ENCODE results near the gene RHOF. TPM values are rescaled to one million over a fixed set of nuclear protein-coding genes. Genes with fewer than 3 reads are reported as not detected.

Gene RHOF
- total RNA-seq = 10 to 100 TPM; 31.0 to 35.6 TPM
- 24.1 TPM for polyA plus RNA-seq (2013, experiment 1 of 2)
- 19.1 TPM for polyA plus RNA-seq (2013, experiment 2 of 2)
- long read RNA-seq, experiment 1, transcript RHOF-201 (5 exons, 3,009 nt) = major isoform, 10 of 15 reads
- long read RNA-seq, experiment 1, partial matches to known transcripts = 2 of 15 reads
- long read RNA-seq, experiment 1, other reads (novel, unspliced or antisense) = 1 of 15 reads
- long read RNA-seq, experiment 2, transcript RHOF-201 (5 exons, 3,009 nt) = major isoform, 36 of 43 reads
- long read RNA-seq, experiment 2, partial matches to known transcripts = 0 of 43 reads
- long read RNA-seq, experiment 2, other reads (novel, unspliced or antisense) = 4 of 43 reads
- long read RNA-seq, experiment 3, transcript RHOF-203 (4 exons, 1,485 nt) = minor isoform, 6 of 78 reads
- long read RNA-seq, experiment 3, transcript RHOF-201 (5 exons, 3,009 nt) = major isoform, 58 of 78 reads
- long read RNA-seq, experiment 3, partial matches to known transcripts = 4 of 78 reads
- long read RNA-seq, experiment 3, other reads (novel, unspliced or antisense) = 8 of 78 reads
- long read RNA-seq, experiment 4, transcript RHOF-201 (5 exons, 3,009 nt) = major isoform, 11 of 14 reads
- long read RNA-seq, experiment 4, partial matches to known transcripts = 0 of 14 reads
- long read RNA-seq, experiment 4, other reads (novel, unspliced or antisense) = 1 of 14 reads

- peaks cover 21% of the 10 kb centered on the region for H3K4me1 ChIP-seq (ENCODE audit: control insufficient read depth, insufficient read depth, low read length)
- no peaks in the 10 kb centered on the region for H3K27me3 ChIP-seq (ENCODE audit: control insufficient read depth, insufficient read depth, low read length, poor library complexity, severe bottlenecking)
- Mint-ChIP-seq H3K27ac (peak within 1 kb of the TSS; percentile 89), H3K4me1 (peaks cover 33% of the 10 kb centered on the region), H3K4me3 (peak within 1 kb of the TSS; percentile 53), H3K27me3 (ENCODE audit: insufficient read depth) (peaks cover 1% of the 10 kb centered on the region), H3K9me3 (no peaks in the 10 kb centered on the region), H3K36me3 (ENCODE audit: low read depth) (peaks cover 14% of the 10 kb centered on the region)
- peak within 1 kb of the TSS; percentile 53 for H3K9ac ChIP-seq (ENCODE audit: extremely low read depth, low read length, poor library complexity, severe bottlenecking)
- 1% methylated on average over 20 to 36 of the region's 36 CpGs for WGBS, 2 experiments (ENCODE audit: insufficient coverage in 1 of 2, insufficient read length in 1 of 2)
- peaks cover 19% of the 10 kb centered on the region for H3K36me3 ChIP-seq (ENCODE audit: control insufficient read depth, insufficient read depth, low read length)
- no peak within 1 kb of the TSS for H3K27ac ChIP-seq (ENCODE audit: low read depth, low read length)
- no peaks in the 10 kb centered on the region for H3K9me3 ChIP-seq (ENCODE audit: control insufficient read depth, low read length)
- no peak for TF ChIP-seq CTCF (conservative IDR thresholded peaks at IDR 0.05)
- peak within 1 kb of the TSS; percentile 81 for H3K4me3 ChIP-seq (ENCODE audit: low read length)
- DNase-seq = no peak
These were observed at the start of gene RHOF for GRCh38 chr12:121793440-121793837. RHOF (minus strand) TSS chr12:121793688; CDS start chr12:121793633, 55 bp downstream.

- peak overlapping the region; percentile 30 for H3K27ac ChIP-seq (ENCODE audit: low read depth, low read length)
- Mint-ChIP-seq H3K4me3 (peak overlapping the region; percentile 82), H3K4me1 (peaks cover 10% of the 10 kb centered on the region), H3K27me3 (ENCODE audit: insufficient read depth) (peaks cover 16% of the 10 kb centered on the region), H3K36me3 (ENCODE audit: low read depth) (no peaks in the 10 kb centered on the region), H3K27ac (peak overlapping the region; percentile 95), H3K9me3 (peaks cover 2% of the 10 kb centered on the region)
- H3K36me3 ChIP-seq (ENCODE audit: control insufficient read depth, insufficient read depth, low read length) = no peaks in the 10 kb centered on the region
- H3K4me3 ChIP-seq (ENCODE audit: low read length) = peak overlapping the region; percentile 91
- H3K9me3 ChIP-seq (ENCODE audit: control insufficient read depth, low read length) = no peaks in the 10 kb centered on the region
- no peak for DNase-seq
- H3K4me1 ChIP-seq (ENCODE audit: control insufficient read depth, insufficient read depth, low read length) = peaks cover 3% of the 10 kb centered on the region
- H3K9ac ChIP-seq (ENCODE audit: extremely low read depth, low read length, poor library complexity, severe bottlenecking) = peak overlapping the region; percentile 70
- no peaks in the 10 kb centered on the region for H3K27me3 ChIP-seq (ENCODE audit: control insufficient read depth, insufficient read depth, low read length, poor library complexity, severe bottlenecking)
- no peak for TF ChIP-seq CTCF (conservative IDR thresholded peaks at IDR 0.05)
- 76 to 77% methylated on average over 24 of the region's 24 CpGs for WGBS, 2 experiments (ENCODE audit: insufficient coverage in 1 of 2, insufficient read length in 1 of 2)
These were observed 46.7 kb upstream of the RHOF start for GRCh38 chr12:121839993-121840761.

All from endodermal cell (in vitro differentiated cells).